ENCODE data around the gene GTPBP6.

DNA sequence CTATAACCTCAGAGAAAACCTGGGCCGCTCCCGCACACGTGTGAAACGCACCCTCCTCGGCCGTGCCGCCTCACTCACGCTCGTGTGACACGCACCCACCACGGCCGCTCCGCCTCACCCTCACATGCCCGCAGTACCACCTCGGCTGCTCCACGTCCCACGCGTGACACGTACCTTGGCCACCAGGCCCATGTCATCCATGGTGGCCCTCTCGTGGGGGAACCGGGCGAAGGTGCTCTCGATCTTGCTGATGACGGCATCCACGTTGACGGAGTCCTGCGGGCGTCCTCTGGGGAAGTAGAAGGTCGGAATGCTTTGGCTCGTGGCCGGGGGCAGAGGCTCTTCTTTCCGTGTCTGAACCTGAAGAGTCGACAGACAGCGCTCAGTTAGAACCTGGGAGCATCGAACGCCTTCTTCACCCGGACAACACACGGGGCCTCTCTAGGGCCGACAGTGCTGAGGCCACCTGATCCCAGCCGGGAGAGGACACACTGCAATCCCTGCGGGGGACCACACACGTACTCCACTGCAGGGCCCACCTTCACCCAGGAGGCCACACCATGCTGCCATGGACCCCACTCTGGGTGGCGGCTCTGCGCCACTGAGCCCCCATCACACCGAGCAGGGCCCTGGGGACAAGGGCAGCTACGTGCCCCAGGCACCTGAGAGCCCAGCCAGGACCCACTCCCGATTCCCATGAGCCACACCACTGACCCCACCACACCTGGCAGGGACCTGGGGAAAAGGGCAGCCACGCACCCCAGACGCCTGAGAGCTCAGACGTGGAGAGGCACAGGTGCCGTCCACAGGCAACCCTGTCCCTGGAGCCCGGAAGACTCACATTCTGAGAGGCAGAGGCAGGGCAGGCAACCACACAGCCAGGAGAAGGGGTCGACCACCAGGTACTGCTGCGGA lies 42.9 kb upstream of the GTPBP6 start:
- TF ChIP-seq, protein P1, sequence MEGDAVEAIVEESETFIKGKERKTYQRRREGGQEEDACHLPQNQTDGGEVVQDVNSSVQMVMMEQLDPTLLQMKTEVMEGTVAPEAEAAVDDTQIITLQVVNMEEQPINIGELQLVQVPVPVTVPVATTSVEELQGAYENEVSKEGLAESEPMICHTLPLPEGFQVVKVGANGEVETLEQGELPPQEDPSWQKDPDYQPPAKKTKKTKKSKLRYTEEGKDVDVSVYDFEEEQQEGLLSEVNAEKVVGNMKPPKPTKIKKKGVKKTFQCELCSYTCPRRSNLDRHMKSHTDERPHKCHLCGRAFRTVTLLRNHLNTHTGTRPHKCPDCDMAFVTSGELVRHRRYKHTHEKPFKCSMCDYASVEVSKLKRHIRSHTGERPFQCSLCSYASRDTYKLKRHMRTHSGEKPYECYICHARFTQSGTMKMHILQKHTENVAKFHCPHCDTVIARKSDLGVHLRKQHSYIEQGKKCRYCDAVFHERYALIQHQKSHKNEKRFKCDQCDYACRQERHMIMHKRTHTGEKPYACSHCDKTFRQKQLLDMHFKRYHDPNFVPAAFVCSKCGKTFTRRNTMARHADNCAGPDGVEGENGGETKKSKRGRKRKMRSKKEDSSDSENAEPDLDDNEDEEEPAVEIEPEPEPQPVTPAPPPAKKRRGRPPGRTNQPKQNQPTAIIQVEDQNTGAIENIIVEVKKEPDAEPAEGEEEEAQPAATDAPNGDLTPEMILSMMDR (IDR thresholded peaks at IDR 0.05), result no peak
- TF ChIP-seq POLR2A (IDR thresholded peaks at IDR 0.05) (no peak), EP300 (IDR thresholded peaks at IDR 0.05) (no peak)
